ENCODE results near the gene TSPAN8.
"Not testable (repeated sequence)": the region's sequence is repeated elsewhere in the genome, so short reads cannot be mapped to it uniquely, and the experiment has no call there.

TSPAN8 gene

DNA sequence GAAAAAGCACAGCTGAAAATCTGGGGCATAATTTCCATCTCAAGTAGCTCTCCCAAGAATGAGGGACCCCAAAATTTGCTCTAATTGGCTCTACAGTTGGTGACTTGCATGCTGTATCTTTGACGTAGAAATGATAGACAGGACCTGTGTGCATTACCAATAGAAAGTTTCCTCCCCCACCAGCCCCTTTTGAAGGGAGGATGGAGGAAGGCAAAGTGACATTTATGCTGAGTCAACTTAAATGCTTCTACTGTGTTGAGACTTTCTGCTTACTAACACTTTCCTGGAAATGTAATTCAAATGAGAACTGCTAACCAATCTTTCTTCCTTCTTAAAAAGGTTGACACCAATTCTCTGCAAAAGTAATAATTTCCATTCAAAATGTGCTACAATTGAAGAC is 31.9 kb downstream of the TSPAN8 start:
- no peak for DNase-seq (ENCODE audit: low read depth)

GRCh38 chr12:71125515-71125914 is 32.3 kb downstream of the TSPAN8 start:
- DNase-seq (ENCODE audit: low read depth) = no peak

- DNase-seq (ENCODE audit: low read depth) = no peak
These were observed 32.9 kb downstream of the TSPAN8 start for GRCh38 chr12:71124835-71125460.

GRCh38 chr12:71113148-71113547 is 44.7 kb downstream of the TSPAN8 start:
- not testable (repeated sequence) for DNase-seq (ENCODE audit: low read depth)

GRCh38 chr12:71109834-71110233 is 48.0 kb downstream of the TSPAN8 start:
- DNase-seq (ENCODE audit: low read depth) = no peak

DNA sequence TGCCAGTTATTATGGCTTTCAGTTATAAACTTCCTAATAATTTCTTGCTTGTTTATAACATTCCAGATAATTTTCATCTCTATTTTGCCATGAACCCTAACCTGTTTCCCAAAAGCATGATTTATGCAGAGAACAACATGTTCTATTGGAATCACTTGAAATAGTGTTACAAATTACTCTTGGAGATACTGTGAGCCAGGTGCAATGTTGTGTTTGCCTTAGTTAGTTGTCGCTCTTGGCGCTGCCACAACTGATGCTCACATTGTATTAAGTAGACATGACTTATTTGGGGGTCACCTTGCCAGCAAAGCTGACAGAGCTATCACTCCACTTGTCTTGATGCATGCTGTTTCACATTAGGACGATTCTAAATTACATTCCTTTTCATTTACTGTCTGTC is 49.4 kb downstream of the TSPAN8 start:
- DNase-seq (ENCODE audit: low read depth) = no peak

DNA sequence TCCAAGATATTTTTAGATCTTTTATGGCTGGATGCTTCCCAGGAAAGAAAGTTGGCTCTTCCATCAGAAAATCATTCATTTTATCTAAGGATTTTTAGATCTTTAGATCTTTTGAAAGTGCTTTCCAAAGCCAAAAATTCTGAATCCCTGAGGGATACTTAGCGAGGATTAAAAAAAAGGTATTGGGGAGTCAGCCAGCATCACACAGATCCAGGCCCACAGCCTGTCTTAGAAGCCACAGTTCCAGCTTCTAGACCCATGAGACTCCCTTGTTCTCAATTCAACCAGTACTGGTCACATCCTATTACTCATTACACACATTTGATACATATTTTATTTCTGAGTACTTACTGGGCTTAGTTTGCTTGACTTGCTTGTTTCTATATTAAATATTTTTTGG is 49.9 kb downstream of the TSPAN8 start:
- DNase-seq (ENCODE audit: low read depth) = no peak

GRCh38 chr12:71105956-71106355 is 51.8 kb downstream of the TSPAN8 start:
- DNase-seq (ENCODE audit: low read depth) = no peak

DNA sequence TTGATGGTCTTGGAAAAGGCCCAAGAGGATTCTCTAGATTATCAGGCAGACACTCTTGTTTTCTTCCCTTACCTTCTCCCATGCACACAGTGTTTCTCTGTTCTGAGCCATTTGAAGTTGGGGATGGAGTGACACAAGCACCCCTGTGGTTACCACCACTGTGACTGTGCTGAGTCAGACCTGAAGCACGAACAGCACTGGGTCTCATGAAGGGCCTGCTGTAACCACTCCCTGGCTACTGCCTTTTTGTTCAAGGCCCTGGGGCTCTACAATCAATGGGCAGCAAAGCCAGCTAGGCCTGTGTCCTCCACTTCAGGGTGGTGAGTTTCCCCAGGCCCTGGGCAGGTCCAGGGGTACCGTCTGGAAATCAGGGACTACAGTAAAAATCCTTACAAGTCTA is 65.5 kb downstream of the TSPAN8 start:
- no peak for DNase-seq (ENCODE audit: low read depth)

GRCh38 chr12:71090971-71091370 is 66.8 kb downstream of the TSPAN8 start:
- DNase-seq (ENCODE audit: low read depth) = no peak

DNA sequence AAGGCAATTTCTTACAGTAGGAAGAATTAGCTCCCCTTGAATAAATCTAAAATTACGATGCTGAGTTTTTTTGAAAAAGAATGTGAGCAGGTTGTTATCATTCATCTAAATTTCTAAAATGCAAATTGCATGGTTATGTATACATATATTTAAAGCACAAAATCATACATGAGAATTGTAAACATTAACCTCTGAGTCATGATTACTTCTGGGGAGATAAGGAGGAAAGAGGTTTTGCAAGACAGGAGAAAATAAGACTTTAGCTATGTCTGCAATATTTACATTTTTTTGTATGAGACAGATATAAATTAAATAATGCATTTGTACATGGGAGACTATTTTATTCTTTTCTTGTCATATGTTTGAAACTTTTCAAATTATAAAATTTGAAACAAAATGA is 72.2 kb downstream of the TSPAN8 start:
- no peak for DNase-seq (ENCODE audit: low read depth)

DNA sequence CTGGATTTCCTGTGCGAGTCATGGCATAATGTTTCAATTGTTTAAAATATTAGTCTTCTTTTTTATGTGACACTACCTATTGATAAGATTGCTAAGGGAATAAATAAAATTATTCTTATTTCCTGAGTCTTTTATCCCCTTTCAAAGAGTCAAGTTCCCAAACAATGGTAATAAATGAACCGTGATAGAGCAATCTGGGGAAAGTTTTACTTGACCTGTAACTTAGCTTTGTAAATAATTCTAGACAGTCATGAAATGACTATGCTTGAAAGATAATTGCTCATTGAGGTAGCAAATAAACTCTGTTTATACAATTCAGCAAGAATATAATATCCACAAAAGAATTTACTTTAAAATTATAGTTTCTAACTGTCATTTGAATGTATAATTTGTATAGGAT is 82.1 kb downstream of the TSPAN8 start:
- DNase-seq (ENCODE audit: low read depth) = no peak

All from ELR (cell line).